A549 treated with GW870086 at 1 μM for 4 hours (cell line): ENCODE results near the gene FAM193B. TPM values are rescaled to one million over a fixed set of nuclear protein-coding genes. Genes with fewer than 3 reads are reported as not detected.

Experiments used
- total RNA-seq: library from RNA; stranded (reverse); fragments of 200-300 nt; extraction: Qiagen RNA extraction; gene quantifications from 5 replicates; pipeline ENCODE4 v1.2.3, GENCODE V29; 2022; ENCODE audit warnings: low read depth

FAM193B gene
- 16.9 to 28.1 TPM (median 26.8 TPM) in 5 replicates for total RNA-seq

GRCh38 chr5:177554474-177555111, at the start of gene FAM193B:
Gene FAM193B (minus strand): TSS chr5:177554563. CDS start chr5:177554458, 105 bp downstream.

GRCh38 chr5:177599731-177600507, 45.6 kb upstream of the FAM193B start, which contains the start of gene B4GALT7:
Gene B4GALT7 (plus strand): TSS chr5:177600132. CDS start chr5:177600211, 79 bp downstream.

DNA sequence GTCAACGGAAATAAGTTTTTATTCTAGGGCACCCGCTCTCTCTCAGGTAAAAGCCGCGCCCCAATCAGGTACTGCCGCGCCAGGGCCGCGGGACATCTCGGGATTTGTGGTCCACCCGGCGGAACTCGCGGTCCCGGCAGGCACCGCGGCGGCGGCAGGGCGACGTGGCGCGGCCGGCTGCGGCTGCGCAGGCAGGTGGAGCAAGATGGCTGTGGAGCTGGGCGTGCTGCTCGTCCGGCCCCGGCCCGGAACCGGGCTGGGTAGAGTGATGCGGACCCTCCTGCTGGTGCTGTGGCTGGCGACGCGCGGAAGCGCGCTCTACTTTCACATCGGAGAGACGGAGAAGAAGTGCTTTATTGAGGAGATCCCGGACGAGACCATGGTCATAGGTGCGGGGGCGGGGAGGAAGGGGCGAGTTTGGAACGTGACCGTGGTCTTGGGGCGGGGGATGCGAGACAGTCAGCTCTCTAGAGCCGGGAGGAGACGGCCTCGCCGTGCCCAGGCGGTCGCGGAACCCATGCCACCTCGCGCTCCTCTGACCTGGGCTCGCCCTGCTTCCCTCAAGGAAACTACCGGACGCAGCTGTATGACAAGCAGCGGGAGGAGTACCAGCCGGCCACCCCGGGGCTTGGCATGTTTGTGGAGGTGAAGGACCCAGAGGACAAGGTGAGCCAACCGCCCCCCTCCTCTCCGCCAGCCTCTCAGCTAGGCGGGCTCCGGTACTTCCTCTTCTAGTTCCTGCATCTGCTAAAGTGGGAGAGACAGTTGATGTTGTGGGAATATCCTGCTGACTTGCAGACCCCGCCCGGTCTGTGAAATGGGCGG, 37.9 kb upstream of the FAM193B start, which contains the start of gene TMED9:
Gene TMED9 (plus strand): TSS at position 194 of the 825 bp plus-strand sequence. CDS start 12 bp downstream, at position 206.

DNA sequence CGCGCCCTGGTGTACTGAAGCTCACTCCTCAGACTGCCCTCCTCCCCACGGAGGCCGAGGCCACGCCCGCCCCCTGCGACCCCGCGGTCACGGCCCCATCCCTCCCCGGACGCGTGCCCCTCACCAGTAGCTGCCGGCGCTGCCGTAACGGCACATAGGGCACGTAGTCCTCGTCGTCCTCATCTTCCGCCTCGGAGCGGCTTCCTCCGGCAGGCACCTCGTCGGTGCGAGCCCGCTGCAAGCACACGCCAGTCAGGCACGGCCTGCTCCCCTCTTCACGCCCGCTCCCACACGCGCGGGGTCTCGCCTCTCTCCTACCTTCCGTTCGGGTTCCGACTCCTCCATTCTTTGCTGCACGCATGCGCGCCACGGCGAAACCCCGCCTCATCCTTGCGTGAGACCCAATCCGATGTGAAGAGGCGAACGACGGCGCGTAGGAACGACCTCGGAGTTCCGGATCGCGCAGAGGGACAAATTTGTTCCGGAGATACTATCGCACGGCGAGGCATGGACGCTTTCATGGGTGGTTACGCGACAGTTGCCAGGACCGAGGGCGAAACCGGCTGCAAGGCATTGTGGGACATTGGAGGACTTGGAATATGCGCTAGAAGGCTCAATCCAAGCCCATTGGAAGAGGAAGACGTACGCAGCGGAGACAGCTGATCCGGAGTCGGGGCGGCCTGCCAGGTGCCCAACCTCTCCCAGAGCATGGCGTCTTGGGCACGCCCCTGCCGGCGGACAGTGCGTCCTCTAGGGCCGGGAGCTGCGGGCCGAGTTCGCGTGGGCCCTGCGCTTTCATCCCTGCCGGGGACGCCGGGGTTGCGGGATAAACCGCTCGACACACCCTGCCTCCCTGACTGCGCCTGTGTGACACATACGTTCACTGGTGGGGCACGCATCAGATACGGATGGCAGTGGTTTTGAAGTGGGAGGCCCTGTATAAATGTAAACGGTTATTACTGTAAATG, 37.5 kb downstream of the FAM193B start, which contains the start of gene DDX41:
Gene DDX41 (minus strand): TSS at position 361 of the 968 bp plus-strand sequence. CDS start 16 bp downstream, at position 345.

DNA sequence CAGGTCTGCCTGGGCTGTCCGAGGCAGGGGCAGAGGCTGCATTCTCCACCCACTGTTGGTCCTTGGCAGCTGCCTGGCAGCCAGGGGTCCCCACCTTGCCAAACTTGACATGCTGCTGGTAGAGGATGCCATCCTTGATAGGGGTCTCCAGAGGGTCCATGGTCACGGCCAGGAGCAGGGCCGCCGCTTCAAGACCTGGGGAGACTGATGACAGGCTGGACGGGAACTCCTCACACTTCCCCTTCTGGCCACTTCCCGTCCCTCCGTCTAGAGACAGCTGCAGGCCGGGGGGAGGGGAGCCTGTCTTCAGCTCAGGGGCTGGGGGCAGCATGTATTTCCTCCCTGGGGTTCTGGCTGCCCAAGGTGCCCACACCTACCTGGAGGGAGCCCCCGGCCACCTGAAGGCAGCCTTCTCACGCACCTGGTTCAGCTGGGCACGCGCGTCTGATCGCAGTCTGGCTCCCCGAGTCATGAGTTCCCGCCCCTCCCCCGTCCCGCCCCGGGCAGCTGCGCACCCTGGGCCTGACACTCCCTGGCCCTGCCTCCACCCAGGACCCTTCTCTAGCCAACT, 44.9 kb downstream of the FAM193B start, which contains the start of gene DOK3:
Gene DOK3 (minus strand): TSS at position 446 of the 571 bp plus-strand sequence. CDS start 286 bp downstream, at position 160.

DNA sequence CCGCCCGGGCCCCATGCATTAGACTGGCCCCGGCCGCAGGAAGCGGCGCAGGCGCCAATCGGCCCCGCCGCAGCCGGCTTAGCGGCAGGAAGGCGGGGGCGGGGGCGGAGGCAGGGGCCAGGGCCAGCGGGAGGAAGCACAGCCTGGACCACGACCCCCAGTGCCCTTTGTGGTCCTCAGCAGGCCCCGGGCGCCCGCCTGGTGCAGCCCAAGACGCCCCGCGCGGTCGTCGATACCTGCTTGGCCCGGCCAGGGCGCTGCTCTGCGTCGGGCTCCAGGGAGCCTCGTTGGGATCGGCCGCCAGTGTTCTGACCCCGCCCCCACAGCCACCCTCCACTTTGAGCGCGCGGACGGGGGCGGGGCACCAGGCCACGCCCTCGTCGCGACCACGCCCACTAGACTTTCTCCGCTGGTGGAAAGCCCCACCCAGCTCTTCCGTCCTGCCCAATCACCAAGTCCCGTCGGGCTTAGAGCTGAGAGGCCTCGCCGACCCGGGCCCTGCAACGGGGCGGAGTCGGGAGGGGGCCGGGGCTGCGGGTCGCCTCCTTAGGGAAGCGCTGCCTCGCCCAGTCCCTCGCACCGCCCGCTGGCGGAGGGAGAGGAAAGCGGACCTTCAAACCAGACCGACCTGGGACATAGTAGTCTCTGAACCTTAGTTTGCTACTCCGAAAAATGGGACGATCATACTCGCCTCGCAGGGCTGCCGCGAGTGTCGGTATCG, 56.9 kb downstream of the FAM193B start, which contains the start of gene PDLIM7:
Gene PDLIM7 (minus strand): TSS at position 313 of the 721 bp plus-strand sequence. CDS start 1,092 bp downstream, outside the sequence.

GRCh38 chr5:177473443-177474001, 80.8 kb downstream of the FAM193B start, which contains the start of gene DBN1:
Gene DBN1 (minus strand): TSS chr5:177473634. CDS start chr5:177473521, 113 bp downstream.

Other genes starting within 250 kb of the FAM193B start
- gene MXD3, start 242.7 kb downstream of the FAM193B start, total RNA-seq: 14.2 to 18.0 TPM (median 16.0 TPM) in 5 replicates
- 184 to 212 TPM (median 199 TPM) in 5 replicates for gene LMAN2, start 202.9 kb downstream of the FAM193B start, total RNA-seq
- 2.3 to 7.2 TPM (median 5.4 TPM) in 5 replicates for gene RGS14, start 196.6 kb downstream of the FAM193B start, total RNA-seq
- gene SLC34A1, start 170.1 kb downstream of the FAM193B start, total RNA-seq: not detected in 5 replicates
- not detected in 5 replicates for gene PFN3, start 153.9 kb downstream of the FAM193B start, total RNA-seq
- 14.3 to 24.6 TPM (median 22.9 TPM) in 5 replicates for gene F12, start 145.0 kb downstream of the FAM193B start, total RNA-seq
- 18.6 to 27.2 TPM (median 25.2 TPM) in 5 replicates for gene GRK6, start 127.9 kb downstream of the FAM193B start, total RNA-seq
- gene PRR7, start 107.7 kb downstream of the FAM193B start, total RNA-seq: 18.7 to 32.3 TPM (median 31.1 TPM) in 5 replicates
- gene DBN1, start 80.9 kb downstream of the FAM193B start, total RNA-seq: 54.5 to 69.5 TPM (median 65.6 TPM) in 5 replicates
- gene PDLIM7, start 57.0 kb downstream of the FAM193B start, total RNA-seq: 65.9 to 84.5 TPM (median 83.1 TPM) in 5 replicates
- 2.4 to 5.6 TPM (median 4.3 TPM) in 5 replicates for gene DOK3, start 44.7 kb downstream of the FAM193B start, total RNA-seq
- 84.7 to 106 TPM (median 101 TPM) in 5 replicates for gene DDX41, start 37.6 kb downstream of the FAM193B start, total RNA-seq
- gene TMED9, start 37.6 kb upstream of the FAM193B start, total RNA-seq: 273 to 293 TPM (median 280 TPM) in 5 replicates
- 21.4 to 28.5 TPM (median 25.7 TPM) in 5 replicates for gene B4GALT7, start 45.6 kb upstream of the FAM193B start, total RNA-seq
- not detected in 5 replicates for gene FAM153A, start 228.3 kb upstream of the FAM193B start, total RNA-seq